Central memory CD8-positive, alpha-beta T cell (primary cell): ENCODE measurements around the gene HS3ST2.
"Not testable (repeated sequence)": the region's sequence is repeated elsewhere in the genome, so short reads cannot be mapped to it uniquely, and the experiment has no call there.

Experiments used
- ATAC-seq: fragments of 150-1000 bp; cut with Tn5 transposase; replicated peaks from 2 replicates; pipeline ENCODE4 v1.10.0; 2022; ENCODE audit warnings: mild to moderate bottlenecking, moderate FRiP score, moderate number of reproducible peaks; ENCODE audit not compliant: poor library complexity, severe bottlenecking; ENCODE audit errors: extremely low read depth
- DNase-seq, 2 donors: peaks; one replicate each; pipeline ENCODE4 v3.0.0; 2021; ENCODE audit warnings: low spot score in 2 of 2
- H3K27ac Mint-ChIP-seq: one replicate; pipeline ENCODE4 v1.8.0; 2022; ENCODE audit warnings: low read depth, mild to moderate bottlenecking, moderate library complexity, mixed read lengths
- H3K27me3 Mint-ChIP-seq: one replicate; pipeline ENCODE4 v1.8.0; 2022; ENCODE audit warnings: mixed read lengths
- H3K36me3 Mint-ChIP-seq: one replicate; pipeline ENCODE4 v1.8.0; 2022; ENCODE audit warnings: mild to moderate bottlenecking, moderate library complexity, mixed read lengths; ENCODE audit not compliant: insufficient read depth
- H3K4me1 Mint-ChIP-seq: one replicate; pipeline ENCODE4 v1.8.0; 2022; ENCODE audit warnings: mixed read lengths
- H3K4me3 Mint-ChIP-seq: one replicate; pipeline ENCODE4 v1.8.0; 2022; ENCODE audit warnings: mild to moderate bottlenecking, moderate library complexity, mixed read lengths
- H3K9me3 Mint-ChIP-seq: one replicate; pipeline ENCODE4 v1.8.0; 2022; ENCODE audit warnings: mixed read lengths

HS3ST2 gene

DNA sequence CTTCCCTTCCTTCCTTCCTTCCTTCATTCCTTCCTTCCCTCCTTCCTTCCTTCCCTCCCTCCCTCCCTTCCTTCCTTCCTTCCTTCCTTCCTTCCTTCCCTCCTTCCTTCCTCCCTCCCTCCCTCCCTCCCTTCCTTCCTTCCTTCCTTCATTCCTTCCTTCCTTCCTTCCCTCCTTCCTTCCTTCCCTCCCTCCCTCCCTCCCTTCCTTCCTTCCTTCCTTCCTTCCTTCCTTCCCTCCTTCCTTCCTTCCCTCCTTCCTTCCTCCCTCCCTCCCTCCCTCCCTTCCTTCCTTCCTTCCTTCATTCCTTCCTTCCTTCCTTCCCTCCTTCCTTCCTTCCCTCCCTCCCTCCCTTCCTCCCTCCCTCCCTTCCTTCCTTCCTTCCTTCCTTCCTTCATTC is 4.8 kb downstream of the HS3ST2 start:
- not testable (repeated sequence) for ATAC-seq, H3K4me1 Mint-ChIP-seq, H3K4me3 Mint-ChIP-seq, H3K27ac Mint-ChIP-seq, H3K36me3 Mint-ChIP-seq, DNase-seq
- peaks cover 41% of the 10 kb centered on the region for H3K27me3 Mint-ChIP-seq
- peaks cover 13% of the 10 kb centered on the region for H3K9me3 Mint-ChIP-seq

DNA sequence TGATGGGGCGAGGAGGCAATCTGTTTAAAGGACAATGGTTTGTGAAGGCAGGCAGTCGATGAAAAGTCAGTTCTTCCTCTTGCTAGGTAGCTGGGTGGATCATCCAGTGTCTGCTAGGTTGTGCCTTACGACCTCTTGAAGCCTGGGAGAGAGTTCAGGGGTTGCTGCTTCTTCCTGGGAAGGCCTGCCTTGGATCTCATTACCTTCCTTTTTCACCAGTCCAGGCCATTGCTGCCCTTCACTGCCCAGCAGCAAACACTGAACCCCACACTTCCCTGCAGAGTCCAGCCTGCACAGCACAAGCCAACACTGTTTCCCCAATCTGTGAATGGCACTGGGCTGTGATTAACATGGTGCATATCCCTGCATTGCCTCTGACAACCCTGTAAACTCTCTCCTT is 24.7 kb downstream of the HS3ST2 start:
- DNase-seq (no peak), ATAC-seq (no peak)
- no peaks in the 10 kb centered on the region for H3K4me1 Mint-ChIP-seq
- no peaks in the 10 kb centered on the region for H3K36me3 Mint-ChIP-seq
- no peaks in the 10 kb centered on the region for H3K9me3 Mint-ChIP-seq
- no peak overlapping the region for H3K4me3 Mint-ChIP-seq
- H3K27ac Mint-ChIP-seq: no peak overlapping the region
- H3K27me3 Mint-ChIP-seq: peaks cover 62% of the 10 kb centered on the region

DNA sequence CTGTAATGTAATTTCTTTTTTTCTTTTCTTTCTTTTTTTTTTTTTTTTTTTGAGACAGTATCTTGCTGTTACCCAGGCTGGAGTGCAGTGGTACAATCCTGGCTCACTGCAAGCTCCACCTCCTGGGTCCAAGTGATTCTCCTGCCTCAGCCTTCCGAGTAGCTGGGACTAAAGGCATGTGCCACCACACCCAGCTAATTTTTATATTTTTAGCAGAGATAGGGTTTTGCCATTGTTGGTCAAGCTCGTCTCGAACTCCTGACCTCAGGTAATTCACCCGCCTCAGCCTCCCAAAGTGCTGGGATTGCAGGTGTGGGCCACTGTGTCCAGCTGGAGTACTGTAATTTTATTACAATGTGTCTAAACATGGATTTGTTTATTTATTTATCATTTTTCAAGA is 28.1 kb downstream of the HS3ST2 start:
- H3K4me3 Mint-ChIP-seq, H3K9me3 Mint-ChIP-seq, DNase-seq, H3K4me1 Mint-ChIP-seq, H3K36me3 Mint-ChIP-seq, H3K27ac Mint-ChIP-seq, ATAC-seq: not testable (repeated sequence)
- peaks cover 71% of the 10 kb centered on the region for H3K27me3 Mint-ChIP-seq

DNA sequence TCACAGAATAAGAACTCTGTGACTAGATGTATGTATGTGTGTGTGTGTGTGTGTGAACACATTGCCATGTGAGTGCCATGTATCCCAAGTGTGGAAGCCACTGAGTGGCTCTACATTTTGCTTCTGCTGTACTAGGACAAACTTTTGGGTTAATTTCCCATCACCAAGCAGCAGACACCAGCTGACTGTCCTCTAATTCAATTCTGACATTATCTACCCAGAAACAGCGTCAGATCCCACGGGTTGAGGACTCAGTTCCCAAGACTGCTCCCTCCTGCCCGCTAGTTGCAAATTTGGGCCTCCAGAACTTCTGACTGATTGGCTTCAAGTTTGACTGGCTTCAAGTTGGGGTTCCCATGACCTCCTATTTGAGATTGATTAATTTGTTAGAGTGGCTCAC is 29.2 kb downstream of the HS3ST2 start:
- no peaks in the 10 kb centered on the region for H3K36me3 Mint-ChIP-seq
- no peaks in the 10 kb centered on the region for H3K4me1 Mint-ChIP-seq
- no peak overlapping the region for H3K4me3 Mint-ChIP-seq
- DNase-seq (no peak), ATAC-seq (no peak)
- H3K9me3 Mint-ChIP-seq: no peaks in the 10 kb centered on the region
- no peak overlapping the region for H3K27ac Mint-ChIP-seq
- peaks cover 71% of the 10 kb centered on the region for H3K27me3 Mint-ChIP-seq

DNA sequence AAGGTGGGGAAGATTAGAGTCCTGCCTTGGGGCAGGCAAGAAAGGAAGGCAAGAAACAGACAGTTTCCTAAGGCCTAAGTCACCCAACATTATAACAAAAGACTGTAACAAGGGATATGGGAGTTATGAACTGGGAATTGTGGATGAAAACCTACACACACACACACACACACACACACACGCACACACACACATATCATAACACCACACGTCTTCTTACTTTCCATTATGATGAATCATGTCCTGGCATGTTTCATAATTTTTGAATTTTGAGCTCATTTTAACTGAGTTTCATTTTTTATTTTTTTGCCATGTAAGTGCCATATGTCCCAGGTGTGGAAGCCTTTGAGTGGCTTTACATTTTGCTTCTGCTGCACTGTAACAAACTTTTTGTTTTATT is 29.9 kb downstream of the HS3ST2 start:
- no peak for DNase-seq
- Mint-ChIP-seq H3K27me3 (peaks cover 74% of the 10 kb centered on the region), H3K9me3 (no peaks in the 10 kb centered on the region), H3K27ac (no peak overlapping the region), H3K4me1 (no peaks in the 10 kb centered on the region), H3K36me3 (no peaks in the 10 kb centered on the region), H3K4me3 (no peak overlapping the region)
- no peak for ATAC-seq

DNA sequence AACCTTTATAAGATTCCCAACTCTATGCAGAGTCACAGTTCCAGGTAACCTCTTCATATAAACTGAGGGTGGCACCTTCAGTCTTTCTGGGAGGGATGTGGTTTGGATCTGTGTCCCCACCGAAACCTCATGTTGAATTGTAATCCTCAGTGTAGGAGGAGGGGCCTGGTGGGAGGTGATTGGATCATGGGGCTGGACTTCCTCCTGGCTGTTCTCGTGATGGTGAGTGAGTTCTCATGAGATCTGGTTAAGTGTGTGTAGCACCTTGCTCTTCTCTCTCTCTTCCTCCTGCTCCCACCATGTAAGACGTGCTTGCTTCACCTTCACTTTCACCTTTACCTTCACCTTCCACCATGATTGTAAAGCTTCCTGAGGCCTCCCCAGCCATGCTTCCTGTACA is 30.5 kb downstream of the HS3ST2 start:
- H3K4me3 Mint-ChIP-seq: no peak overlapping the region
- H3K27ac Mint-ChIP-seq: no peak overlapping the region
- H3K4me1 Mint-ChIP-seq: no peaks in the 10 kb centered on the region
- no peaks in the 10 kb centered on the region for H3K36me3 Mint-ChIP-seq
- H3K9me3 Mint-ChIP-seq: no peaks in the 10 kb centered on the region
- ATAC-seq (no peak), DNase-seq (no peak)
- peaks cover 80% of the 10 kb centered on the region for H3K27me3 Mint-ChIP-seq

DNA sequence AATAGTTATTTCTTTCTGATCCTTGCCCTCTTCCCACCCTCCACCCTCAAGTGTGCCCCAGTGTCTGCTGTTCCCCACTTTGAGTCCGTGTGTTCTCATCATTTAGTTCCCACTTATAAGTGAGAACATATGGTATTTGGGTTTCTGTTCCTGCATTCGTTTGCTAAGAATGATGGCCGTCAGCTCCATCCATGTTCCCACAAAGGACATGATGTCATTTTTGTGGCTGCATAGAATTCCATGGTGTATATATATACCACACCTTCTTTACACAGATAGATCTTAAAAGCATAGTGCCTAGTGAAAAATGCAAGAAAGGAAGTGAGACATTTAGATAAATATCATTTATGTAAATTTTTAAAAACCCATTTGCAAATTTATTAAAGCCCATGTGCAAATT is 33.1 kb downstream of the HS3ST2 start:
- peaks cover 84% of the 10 kb centered on the region for H3K27me3 Mint-ChIP-seq
- ATAC-seq: no peak

DNA sequence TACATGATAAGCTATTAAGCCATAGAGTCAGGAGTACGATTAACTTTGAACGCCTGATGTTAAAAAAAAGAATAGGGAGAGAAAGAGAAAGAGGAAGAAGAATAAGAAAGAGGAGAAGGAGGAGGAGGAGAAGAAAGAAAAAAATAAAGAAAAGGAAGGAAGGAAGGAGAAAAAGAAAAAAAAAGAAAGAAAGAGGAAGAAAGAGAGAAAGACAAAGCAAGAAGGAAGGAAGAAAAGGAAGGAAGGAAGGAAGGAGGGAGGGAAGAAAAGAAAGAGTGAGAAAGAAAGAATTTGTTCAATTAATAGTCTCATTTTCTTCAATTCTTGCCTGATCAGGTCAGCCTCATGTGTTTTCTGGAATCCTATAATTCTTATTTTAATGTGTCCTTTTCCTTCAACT is 33.7 kb downstream of the HS3ST2 start:
- Mint-ChIP-seq H3K36me3 (no peaks in the 10 kb centered on the region), H3K4me1 (no peaks in the 10 kb centered on the region), H3K27ac (no peak overlapping the region), H3K9me3 (no peaks in the 10 kb centered on the region), H3K4me3 (no peak overlapping the region), H3K27me3 (peaks cover 84% of the 10 kb centered on the region)
- DNase-seq (no peak), ATAC-seq (no peak)

More for the DNA sequence above, 33.1 kb downstream of the HS3ST2 start:
- H3K36me3 Mint-ChIP-seq: no peaks in the 10 kb centered on the region
- no peak for DNase-seq
- no peak overlapping the region for H3K4me3 Mint-ChIP-seq
- no peak overlapping the region for H3K27ac Mint-ChIP-seq
- H3K9me3 Mint-ChIP-seq: no peaks in the 10 kb centered on the region
- H3K4me1 Mint-ChIP-seq: no peaks in the 10 kb centered on the region

DNA sequence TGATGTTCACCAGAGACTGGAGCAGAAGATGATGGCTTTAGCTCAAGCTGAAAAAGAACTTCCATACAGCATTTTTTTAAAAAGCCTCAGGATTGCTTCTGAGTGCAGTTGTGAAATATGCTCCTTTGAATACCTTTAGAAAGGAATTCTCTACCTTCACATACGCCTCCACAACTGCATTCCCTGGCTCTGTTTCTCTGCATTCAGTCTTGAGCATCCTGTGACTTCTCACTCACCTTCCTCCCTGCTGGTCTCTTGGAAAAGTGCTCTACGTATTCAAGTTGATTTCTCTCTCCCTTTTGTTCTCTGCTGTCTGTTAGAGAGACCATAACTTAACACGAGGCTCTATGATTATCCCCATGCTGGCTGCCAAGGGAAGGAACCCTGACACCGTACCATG is 34.5 kb downstream of the HS3ST2 start:
- Mint-ChIP-seq H3K4me3 (no peak overlapping the region), H3K27me3 (peaks cover 84% of the 10 kb centered on the region), H3K4me1 (no peaks in the 10 kb centered on the region), H3K9me3 (no peaks in the 10 kb centered on the region), H3K36me3 (no peaks in the 10 kb centered on the region), H3K27ac (no peak overlapping the region)
- no peak for ATAC-seq
- no peak for DNase-seq

DNA sequence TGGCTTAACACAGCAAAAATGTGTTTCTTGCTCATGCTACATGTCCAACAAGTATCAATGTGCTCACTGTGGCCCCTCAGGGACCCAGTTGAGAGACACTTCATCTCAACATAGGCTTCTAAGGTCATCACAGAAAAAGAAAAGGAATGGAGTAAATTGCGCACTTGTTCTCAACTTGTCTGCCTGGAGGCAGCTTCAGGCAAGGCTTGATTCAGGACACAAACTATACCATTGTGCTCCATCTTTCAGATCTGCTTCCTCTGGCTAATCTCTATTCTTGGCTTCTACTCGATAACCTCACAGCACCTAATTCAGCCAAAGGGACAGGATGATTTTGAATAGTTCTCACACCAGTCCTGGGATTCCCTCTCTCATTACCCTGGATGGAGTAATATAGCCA is 35.6 kb downstream of the HS3ST2 start:
- Mint-ChIP-seq H3K36me3 (no peaks in the 10 kb centered on the region), H3K27me3 (peaks cover 84% of the 10 kb centered on the region), H3K4me1 (no peaks in the 10 kb centered on the region), H3K27ac (no peak overlapping the region), H3K4me3 (no peak overlapping the region), H3K9me3 (no peaks in the 10 kb centered on the region)
- no peak for DNase-seq
- ATAC-seq: no peak

DNA sequence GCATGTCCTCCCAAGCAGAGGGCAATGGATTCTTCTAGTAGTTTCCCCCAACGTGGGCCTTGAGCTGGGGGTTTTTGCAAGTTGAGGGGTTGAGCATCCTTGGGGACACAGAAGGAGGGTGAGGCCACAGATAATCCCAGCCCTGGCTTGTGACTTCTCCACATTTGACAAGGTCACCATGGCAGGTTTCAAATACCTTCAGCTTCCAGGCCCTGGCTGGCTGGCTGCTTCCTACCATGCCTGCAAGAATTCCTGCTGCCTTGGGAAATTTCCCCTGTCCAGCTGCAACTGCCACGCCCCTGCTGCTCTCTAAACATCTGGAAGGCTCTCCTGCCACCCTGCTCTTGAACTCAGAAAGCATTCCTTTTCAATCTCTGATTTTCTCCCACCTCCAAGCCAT is 41.3 kb downstream of the HS3ST2 start:
- no peaks in the 10 kb centered on the region for H3K4me1 Mint-ChIP-seq
- ATAC-seq: no peak
- H3K27me3 Mint-ChIP-seq: peaks cover 76% of the 10 kb centered on the region
- H3K36me3 Mint-ChIP-seq: no peaks in the 10 kb centered on the region
- H3K4me3 Mint-ChIP-seq: no peak overlapping the region
- no peak for DNase-seq
- H3K27ac Mint-ChIP-seq: no peak overlapping the region
- H3K9me3 Mint-ChIP-seq: no peaks in the 10 kb centered on the region

DNA sequence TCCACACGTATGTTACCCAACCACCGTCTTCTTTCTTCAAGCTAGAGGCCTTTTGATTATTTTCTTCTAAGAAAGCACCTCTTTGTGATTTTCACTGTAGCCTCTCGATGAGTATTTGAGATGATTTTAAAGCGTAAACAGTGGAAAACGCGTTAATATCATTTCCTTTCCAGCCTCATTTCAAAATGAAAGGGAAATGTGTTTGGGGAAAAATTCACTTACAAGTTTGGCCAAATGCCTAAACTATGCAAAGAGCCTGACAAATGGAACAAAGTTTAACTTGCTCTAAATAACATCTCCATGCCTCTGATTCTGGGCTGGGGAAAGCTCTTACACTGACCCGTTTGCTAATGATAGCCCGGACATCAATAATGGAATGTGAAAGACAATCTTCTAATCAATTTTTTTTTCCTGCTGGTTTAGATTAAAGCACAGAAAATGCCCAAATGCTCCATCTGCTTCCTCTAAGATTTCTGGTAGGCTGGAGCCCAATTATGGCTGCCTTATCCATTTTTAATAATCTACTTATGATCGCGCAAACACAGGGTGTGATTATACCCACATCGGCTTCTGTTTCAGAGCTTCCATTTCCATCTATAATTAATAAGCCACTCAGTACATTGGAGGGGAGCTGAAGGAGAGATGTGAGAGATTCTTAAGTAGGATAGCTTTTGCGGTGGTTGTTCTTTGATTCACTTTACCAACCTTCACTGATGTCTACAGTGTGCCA is 43.5 kb downstream of the HS3ST2 start:
- Mint-ChIP-seq H3K9me3 (no peaks in the 10 kb centered on the region), H3K27ac (no peak overlapping the region), H3K27me3 (peaks cover 72% of the 10 kb centered on the region), H3K36me3 (no peaks in the 10 kb centered on the region), H3K4me1 (no peaks in the 10 kb centered on the region), H3K4me3 (no peak overlapping the region)
- no peak for DNase-seq
- no peak for ATAC-seq

DNA sequence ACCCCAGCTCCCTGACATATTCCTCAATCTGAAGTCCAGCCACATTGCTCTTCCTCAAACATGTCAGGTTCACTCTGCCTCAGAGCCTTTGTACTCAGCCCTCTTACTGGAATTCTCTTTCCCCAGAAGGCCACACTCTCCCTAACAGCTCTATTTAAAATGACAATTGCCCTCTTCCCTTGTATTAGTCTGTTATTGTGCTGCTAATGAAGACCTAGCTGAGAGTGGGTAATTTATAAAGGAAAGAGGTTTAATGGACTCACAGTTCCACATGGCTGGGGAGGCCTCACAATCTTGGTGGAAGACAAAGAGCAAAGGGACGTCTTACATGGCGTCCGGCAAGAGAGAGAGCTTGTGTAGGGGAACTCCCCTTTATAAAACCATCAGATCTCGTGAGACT is 46.0 kb downstream of the HS3ST2 start:
- peaks cover 68% of the 10 kb centered on the region for H3K27me3 Mint-ChIP-seq
- no peak for ATAC-seq
- H3K36me3 Mint-ChIP-seq: no peaks in the 10 kb centered on the region
- H3K27ac Mint-ChIP-seq: no peak overlapping the region
- H3K9me3 Mint-ChIP-seq: no peaks in the 10 kb centered on the region
- H3K4me1 Mint-ChIP-seq: no peaks in the 10 kb centered on the region
- H3K4me3 Mint-ChIP-seq: no peak overlapping the region
- DNase-seq: no peak
